ENCODE results near the gene REEP2. TPM values are rescaled to one million over a fixed set of nuclear protein-coding genes. Genes with fewer than 3 reads are reported as not detected.

The REEP2 gene
- total RNA-seq, 1 experiment from 2014 or later, result 49.0 TPM

- H3K4ac ChIP-seq (ENCODE audit: low read depth, low read length), result no peak overlapping the region
- no peaks in the 10 kb centered on the region for H3K4me1 ChIP-seq (ENCODE audit: insufficient read depth, low read length)
- TF ChIP-seq CTCF (conservative IDR thresholded peaks at IDR 0.05), result no peak
- no peak overlapping the region for H3K56ac ChIP-seq (ENCODE audit: insufficient read length, low read depth, low read length)
- H3K9me3 Mint-ChIP-seq, result peaks cover 14 to 17% of the 10 kb centered on the region in 2 experiments
- H3K23ac ChIP-seq (ENCODE audit: insufficient read length, low read depth, low read length), result no peak overlapping the region
- no peaks in the 10 kb centered on the region for H4K20me1 ChIP-seq (ENCODE audit: control insufficient read depth, insufficient read depth, insufficient read length)
- H2BK15ac ChIP-seq (ENCODE audit: low read depth, low read length), result no peak overlapping the region
- no peak overlapping the region for H3K4me3 Mint-ChIP-seq
- no peak overlapping the region for H2BK120ac ChIP-seq (ENCODE audit: low read depth, low read length, poor library complexity, severe bottlenecking)
- no peak overlapping the region; a peak in 1 of 7 replicates for H3K27ac Mint-ChIP-seq
- no peak overlapping the region for H2BK12ac ChIP-seq (ENCODE audit: insufficient read length, low read depth, low read length)
- H3K79me1 ChIP-seq (ENCODE audit: insufficient read depth, low read depth, low read length, poor library complexity, severe bottlenecking), result no peaks in the 10 kb centered on the region
- no peak overlapping the region for H2AK5ac ChIP-seq (ENCODE audit: insufficient read length, low read length)
- H3K79me2 ChIP-seq (ENCODE audit: insufficient read depth, low read length), result no peaks in the 10 kb centered on the region
- H3K27ac ChIP-seq (ENCODE audit: insufficient read length, low read depth, low read length), result no peak overlapping the region
- no peak for DNase-seq
- H2AFZ ChIP-seq (ENCODE audit: low read length), result no peak overlapping the region
- H3K4me1 Mint-ChIP-seq, result no peaks in the 10 kb centered on the region
- WGBS (ENCODE audit: extremely low coverage, insufficient read length, low lambda C conversion rate), result no CpG with 5 or more reads among the region's 5 CpGs
- H2BK5ac ChIP-seq (ENCODE audit: insufficient read length, low read length), result no peak overlapping the region
- no peaks in the 10 kb centered on the region for H3K27me3 ChIP-seq (ENCODE audit: insufficient read depth, low read length)
- H2BK20ac ChIP-seq (ENCODE audit: low read depth, low read length, poor library complexity, severe bottlenecking), result no peak overlapping the region
- no peaks in the 10 kb centered on the region for H3K23me2 ChIP-seq (ENCODE audit: insufficient read length, low read depth, low read length, poor library complexity, severe bottlenecking)
- H3K4me2 ChIP-seq (ENCODE audit: insufficient read depth, insufficient read length, low read length), result no peak overlapping the region
- H3K36me3 Mint-ChIP-seq (ENCODE audit: insufficient read depth in 1 of 3, low read depth in 3 of 3), result peaks cover 45 to 73% (median 66%) of the 10 kb centered on the region in 3 experiments
- H3K27me3 Mint-ChIP-seq (ENCODE audit: low read depth), result no peaks in the 10 kb centered on the region
- no peak overlapping the region for H4K91ac ChIP-seq (ENCODE audit: insufficient read length, low read depth, low read length)
- H3K18ac ChIP-seq (ENCODE audit: insufficient read length, low read depth, low read length), result no peak overlapping the region
- no peaks in the 10 kb centered on the region for H3K9me3 ChIP-seq (ENCODE audit: control insufficient read depth, low read depth, low read length)
- no peak overlapping the region for H4K8ac ChIP-seq (replicated peaks; ENCODE audit: insufficient read length, low read depth, low read length)
- H3K9ac ChIP-seq (ENCODE audit: extremely low read depth, insufficient read length, low read length), result no peak overlapping the region
- H4K5ac ChIP-seq (ENCODE audit: insufficient read length, low read depth, low read length), result no peak overlapping the region
- H3T11ph ChIP-seq (ENCODE audit: low read length), result no peak overlapping the region
- no peak overlapping the region for H3K14ac ChIP-seq (ENCODE audit: insufficient read depth, low read length)
Measured at GRCh38 chr5:138408023-138408422, 30.8 kb upstream of the REEP2 start.

Data from H9 (cell line).